ENCODE results near the gene E2F8. TPM values are rescaled to one million over a fixed set of nuclear protein-coding genes. Genes with fewer than 3 reads are reported as not detected.

E2F8 gene
- total and polyA plus RNA-seq, 9 of the 15 experiments (the other 6 are each of a cell fraction or from before 2014, with no cell fraction given) = 6.9 to 23.6 (median 12.1) TPM

GRCh38 chr11:19226378-19227195, 14.2 kb downstream of the E2F8 start (continued):
- no peak for TF ChIP-seq REST (IDR thresholded peaks at IDR 0.05; ENCODE audit: borderline replicate concordance)
- no peak for TF ChIP-seq REST (CRISPR knock-in tag; IDR thresholded peaks at IDR 0.05; ENCODE audit: low read depth)
- peak; percentile 36; the same call in 1 of the 2 replicates for TF ChIP-seq MTF1 (CRISPR knock-in tag; IDR thresholded peaks at IDR 0.05; ENCODE audit: borderline replicate concordance)
- TF ChIP-seq TRIM24 (IDR thresholded peaks at IDR 0.05) = no peak
- no peak for TF ChIP-seq PKNOX1 (IDR thresholded peaks at IDR 0.05)
- 0 out of 2 replicates have a peak, but pooled peaks have one; percentile 53 for TF ChIP-seq PPARD (CRISPR knock-in tag; IDR thresholded peaks at IDR 0.05)
- TF ChIP-seq, protein P1, sequence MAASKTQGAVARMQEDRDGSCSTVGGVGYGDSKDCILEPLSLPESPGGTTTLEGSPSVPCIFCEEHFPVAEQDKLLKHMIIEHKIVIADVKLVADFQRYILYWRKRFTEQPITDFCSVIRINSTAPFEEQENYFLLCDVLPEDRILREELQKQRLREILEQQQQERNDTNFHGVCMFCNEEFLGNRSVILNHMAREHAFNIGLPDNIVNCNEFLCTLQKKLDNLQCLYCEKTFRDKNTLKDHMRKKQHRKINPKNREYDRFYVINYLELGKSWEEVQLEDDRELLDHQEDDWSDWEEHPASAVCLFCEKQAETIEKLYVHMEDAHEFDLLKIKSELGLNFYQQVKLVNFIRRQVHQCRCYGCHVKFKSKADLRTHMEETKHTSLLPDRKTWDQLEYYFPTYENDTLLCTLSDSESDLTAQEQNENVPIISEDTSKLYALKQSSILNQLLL (CRISPR knock-in tag; IDR thresholded peaks at IDR 0.05; ENCODE audit: borderline replicate concordance) = peak; percentile 91; the same call in 1 of the 2 replicates
- TF ChIP-seq NFIC (IDR thresholded peaks at IDR 0.05) = peak; percentile 90
- no peak for TF ChIP-seq L3MBTL2 (IDR thresholded peaks at IDR 0.05)
- no peak for TF ChIP-seq HDAC1 (IDR thresholded peaks at IDR 0.05)
- TF ChIP-seq ETV5 (CRISPR knock-in tag; IDR thresholded peaks at IDR 0.05; ENCODE audit: low read depth) = no peak

Data from K562 (cell line).